Skin epidermis (tissue), 12 donors: ENCODE results near the gene TNFRSF11A.

Experiments
- H3K27ac ChIP-seq, 21 experiments: fragments of 200-600 bp; sonication (generic) in 11 of 21; one replicate each; pipeline ENCODE4 v1.5.0; 2020; ENCODE audit warnings: mild to moderate bottlenecking in 3 of 21, inconsistent platforms in 2 of 21, moderate library complexity in 2 of 21
- H3K4me3 ChIP-seq, 7 experiments: fragments of 200-600 bp; sonication (generic) in 2 of 7; one replicate each; pipeline ENCODE4 v1.5.0; 2020; ENCODE audit warnings: inconsistent platforms in 2 of 7, mild to moderate bottlenecking in 2 of 7, moderate library complexity in 1 of 7

The TNFRSF11A gene

DNA sequence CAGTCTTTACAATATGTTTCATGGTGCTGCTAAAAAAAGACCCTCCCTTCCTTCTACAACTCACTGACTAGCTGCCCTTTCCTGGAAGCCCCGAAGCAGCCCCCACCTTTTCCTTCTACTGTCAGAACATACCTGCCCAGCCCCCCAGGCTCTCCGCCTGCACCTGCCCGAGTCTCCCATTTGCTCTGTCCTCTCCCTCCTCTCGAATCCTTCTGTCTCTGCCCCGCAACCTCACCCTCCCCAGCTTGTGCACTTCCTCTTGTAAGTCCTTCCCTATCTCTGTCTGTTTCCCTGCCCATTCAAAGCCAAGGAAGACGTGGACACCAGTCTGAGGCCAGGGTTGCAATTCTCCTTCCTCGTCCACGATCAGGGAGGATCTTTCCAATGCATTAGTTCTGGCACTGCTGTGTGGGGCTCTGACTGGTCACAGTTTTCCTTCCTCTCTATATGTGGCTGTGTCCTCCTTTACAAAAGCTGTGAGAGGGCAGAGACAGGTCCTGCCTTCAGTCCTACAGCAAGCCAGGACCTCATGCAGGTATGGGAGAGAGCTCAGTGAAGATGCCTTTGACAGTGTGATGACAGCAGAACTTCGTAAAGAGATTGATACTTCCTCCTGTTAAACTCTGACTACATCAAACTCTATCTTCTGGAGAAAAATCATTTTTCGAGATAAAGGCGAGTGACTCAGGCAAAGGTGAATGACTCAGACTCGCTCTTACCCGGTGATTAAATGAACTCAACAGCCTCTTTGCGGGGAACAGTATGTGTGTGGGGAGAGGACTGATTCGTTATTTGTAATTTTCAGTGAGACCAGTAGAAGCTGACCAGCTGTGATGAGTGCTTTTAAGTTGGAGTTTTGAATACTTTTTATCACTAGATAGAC lies 14.2 kb downstream of the TNFRSF11A start:
- no peak overlapping the region for H3K27ac ChIP-seq
- no peak overlapping the region for H3K4me3 ChIP-seq

DNA sequence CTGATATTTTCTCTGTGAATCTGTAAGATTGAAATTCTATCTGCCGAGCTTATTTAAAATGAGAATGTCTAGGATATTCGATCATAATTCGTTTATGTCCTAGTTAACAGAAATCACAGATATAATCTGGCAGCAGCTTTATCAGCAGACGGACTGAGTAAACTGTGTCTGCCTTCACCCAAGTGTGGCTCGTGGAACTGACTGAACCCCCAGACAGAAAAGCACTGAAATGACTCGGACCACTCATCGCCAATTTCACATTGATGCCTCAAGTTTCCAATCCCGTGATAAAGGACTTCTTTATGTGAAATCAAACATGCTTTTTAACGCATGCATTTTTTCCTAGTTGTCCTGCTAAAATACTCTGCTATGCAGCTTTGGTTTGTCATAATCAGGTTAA lies 15.9 kb downstream of the TNFRSF11A start:
- no peak overlapping the region for H3K4me3 ChIP-seq

DNA sequence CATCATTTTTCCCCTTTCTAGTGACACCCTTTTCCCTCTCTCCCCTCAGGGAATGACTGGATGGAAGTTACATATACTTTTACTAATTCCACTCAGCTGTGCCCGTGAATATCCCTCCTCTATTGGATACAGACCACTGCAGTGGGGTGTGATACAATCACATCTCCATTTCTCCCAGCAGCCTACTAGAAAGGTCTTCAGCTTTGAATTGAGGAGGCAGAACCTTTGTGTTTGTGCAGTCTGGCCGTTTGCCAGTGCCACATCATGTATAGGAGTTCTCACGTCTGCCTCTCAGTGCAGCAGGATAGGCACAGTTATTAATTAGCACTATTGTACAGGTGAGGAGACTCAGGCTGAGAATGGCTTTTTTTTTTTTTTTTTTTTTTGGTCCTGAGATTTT lies 16.4 kb downstream of the TNFRSF11A start:
- Histone ChIP-seq H3K4me3 (no peak overlapping the region), H3K27ac (no peak overlapping the region)

More for the DNA sequence above, 15.9 kb downstream of the TNFRSF11A start:
- H3K27ac ChIP-seq: no peak overlapping the region

DNA sequence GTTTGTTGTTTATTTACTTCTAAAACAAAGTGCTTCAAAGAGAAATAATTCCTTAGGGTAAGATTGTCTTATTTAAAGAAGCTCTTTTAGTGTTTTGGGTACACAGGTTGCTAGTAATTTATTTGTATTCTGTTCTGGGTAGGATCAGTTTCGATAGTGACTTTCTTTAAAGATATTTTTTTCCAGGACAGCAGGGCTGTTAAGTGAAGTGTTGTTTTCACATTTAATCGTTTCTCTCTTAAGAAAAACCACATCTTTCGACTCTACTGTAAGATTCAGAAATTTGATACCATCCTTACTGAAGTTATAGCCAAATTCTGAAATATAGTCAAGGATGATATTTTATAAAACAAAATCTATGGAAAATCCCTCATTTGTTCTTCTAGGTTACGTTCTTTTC lies 17.8 kb downstream of the TNFRSF11A start:
- Histone ChIP-seq H3K4me3 (no peak overlapping the region), H3K27ac (no peak overlapping the region)

DNA sequence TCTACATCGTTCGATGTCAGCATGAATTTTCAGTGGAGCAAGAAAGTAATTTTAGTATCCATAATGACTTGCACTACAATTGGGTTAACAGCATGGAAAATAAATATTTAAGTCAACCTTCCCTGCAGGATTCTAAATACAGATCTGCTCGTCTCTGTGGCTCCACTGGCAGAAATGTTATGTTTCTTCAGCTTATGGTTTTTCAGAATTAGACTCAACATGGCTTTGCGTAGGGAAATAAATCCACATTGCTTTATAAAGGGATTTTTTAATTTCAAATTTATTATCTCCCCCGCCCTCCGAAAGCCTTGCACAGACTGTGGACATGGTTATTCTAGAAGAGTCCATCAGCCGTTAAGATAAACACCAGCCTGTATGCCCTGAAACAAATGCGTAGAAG lies 18.2 kb downstream of the TNFRSF11A start:
- Histone ChIP-seq H3K4me3 (no peak overlapping the region), H3K27ac (no peak overlapping the region)

DNA sequence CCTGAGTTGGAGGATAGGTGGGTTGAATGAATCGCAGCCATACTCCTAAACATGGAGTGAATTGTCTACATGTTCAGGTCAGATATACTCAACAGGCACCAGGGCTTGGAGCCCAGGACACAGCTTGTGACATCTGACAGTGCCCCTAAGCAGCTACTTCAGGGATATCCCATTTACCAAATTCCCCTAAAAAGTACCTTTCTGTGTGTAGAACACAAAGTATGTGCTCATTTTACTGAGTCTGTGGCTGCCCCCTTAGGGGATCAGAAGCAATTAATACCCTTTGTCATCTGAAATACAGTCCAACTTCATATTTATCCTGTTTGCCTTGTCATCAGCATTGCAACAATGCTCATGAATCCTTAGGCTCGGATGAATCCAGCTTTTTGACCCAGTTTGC lies 20.8 kb downstream of the TNFRSF11A start:
- Histone ChIP-seq H3K27ac (no peak overlapping the region), H3K4me3 (no peak overlapping the region)

DNA sequence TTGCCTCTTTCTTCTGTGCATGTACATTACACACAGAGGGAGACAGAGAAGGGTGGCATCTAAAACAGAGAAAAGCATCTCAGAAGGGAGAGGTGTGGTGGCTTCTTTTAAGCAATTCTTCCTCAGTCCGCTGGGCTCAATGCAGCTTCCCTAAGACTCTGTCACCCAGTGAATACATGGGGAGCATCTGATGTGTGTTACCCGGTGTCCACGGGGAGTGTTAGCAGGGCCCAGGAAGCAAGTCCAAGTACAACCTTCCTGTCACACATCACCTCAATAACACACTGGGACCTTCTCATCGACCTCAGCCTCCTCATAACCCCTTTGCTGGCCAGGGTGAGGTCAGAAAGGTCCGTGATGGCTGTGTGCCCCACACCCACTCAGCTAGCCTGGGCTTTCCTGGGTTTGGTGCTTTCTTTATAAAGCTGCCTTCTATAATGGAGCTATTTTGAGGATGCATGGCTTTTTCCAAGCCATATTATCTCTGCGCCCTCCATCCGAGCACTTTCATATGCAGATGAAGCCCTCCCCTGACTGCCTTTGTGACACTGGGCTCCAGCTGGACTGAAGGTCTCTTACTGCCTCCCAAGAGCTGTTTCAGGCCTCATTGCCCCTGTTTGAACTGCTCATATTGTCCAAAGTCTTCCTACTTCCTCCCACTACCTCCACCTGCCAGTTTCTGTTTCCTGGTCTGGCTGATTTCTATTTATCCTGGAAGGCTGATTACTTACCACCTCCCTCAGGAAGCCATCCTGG lies 21.4 kb downstream of the TNFRSF11A start:
- Histone ChIP-seq H3K27ac (no peak overlapping the region), H3K4me3 (no peak overlapping the region)

DNA sequence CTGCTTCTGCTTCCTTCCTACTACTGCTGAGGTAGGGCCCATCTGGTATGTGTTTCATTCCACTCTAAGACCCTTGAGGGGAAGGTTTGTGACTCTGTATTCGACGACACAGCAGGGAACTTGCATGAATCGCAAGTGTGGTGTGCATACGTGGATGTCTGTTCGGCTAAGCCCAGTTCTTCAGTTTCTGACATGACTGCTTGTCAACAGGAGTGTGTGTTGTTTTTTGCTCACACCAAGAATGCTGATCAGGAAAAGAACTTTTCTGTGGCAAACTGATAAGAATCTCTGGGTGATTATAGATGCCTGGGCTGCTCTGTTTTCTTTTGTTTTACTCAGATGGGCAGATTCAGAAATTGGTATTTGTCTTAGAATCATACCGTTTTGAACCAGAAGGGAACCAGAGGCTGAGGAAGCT lies 22.0 kb downstream of the TNFRSF11A start:
- no peak overlapping the region for H3K27ac ChIP-seq
- H3K4me3 ChIP-seq: no peak overlapping the region

DNA sequence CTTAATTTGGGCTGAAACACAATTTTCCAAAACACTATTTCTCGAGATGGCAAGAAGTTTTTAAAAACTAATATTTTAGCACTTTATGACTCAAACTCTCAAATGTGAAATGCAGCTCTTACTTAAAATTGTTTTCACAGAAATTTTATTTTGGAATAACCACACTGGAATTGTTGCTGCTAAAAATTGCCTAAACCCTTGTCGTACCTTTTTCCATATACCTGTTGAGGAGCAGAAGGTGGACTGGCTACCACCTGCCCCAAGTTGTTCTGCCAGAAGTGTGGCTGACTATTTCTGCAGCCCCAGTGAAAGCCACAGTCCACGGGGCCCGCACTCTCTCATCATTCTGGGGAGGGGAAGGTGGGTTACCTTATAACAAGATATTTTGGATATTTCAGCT lies 23.4 kb downstream of the TNFRSF11A start:
- H3K27ac ChIP-seq: no peak overlapping the region
- no peak overlapping the region for H3K4me3 ChIP-seq

DNA sequence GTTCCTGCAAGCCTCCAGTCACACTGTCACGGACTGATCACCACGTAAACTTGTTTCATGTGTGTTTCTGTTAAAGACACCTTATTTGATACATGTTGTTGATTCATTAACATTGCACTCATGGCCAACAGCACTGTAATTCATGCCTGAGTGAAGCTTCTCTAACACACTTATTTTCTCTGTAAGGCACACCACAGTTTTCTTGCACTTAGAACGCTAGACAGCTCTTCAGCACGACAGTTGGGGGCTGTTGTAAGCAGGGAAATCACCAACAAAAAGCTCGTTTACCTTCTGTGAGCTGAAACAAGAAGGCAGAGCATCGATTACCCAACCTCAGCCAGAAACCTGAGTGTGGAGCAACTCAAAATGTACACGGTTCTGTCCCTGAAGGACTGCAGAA lies 28.1 kb downstream of the TNFRSF11A start:
- Histone ChIP-seq H3K27ac (no peak overlapping the region), H3K4me3 (no peak overlapping the region)

DNA sequence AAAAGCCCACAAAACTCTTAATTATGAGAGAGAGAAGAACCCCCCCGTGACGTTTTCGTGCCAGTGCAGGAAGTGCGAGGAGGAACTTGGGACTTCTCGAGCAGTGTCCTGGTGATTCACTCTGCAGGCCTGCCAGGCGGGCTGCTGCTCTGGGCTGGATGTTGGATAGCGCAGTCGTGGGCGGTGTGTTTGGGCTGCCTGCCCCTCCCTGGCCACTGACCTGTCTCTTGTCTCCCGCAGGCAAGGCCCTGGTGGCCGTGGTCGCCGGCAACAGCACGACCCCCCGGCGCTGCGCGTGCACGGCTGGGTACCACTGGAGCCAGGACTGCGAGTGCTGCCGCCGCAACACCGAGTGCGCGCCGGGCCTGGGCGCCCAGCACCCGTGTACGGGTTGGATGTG lies 29.0 kb downstream of the TNFRSF11A start:
- Histone ChIP-seq H3K4me3 (no peak overlapping the region), H3K27ac (no peak overlapping the region)

DNA sequence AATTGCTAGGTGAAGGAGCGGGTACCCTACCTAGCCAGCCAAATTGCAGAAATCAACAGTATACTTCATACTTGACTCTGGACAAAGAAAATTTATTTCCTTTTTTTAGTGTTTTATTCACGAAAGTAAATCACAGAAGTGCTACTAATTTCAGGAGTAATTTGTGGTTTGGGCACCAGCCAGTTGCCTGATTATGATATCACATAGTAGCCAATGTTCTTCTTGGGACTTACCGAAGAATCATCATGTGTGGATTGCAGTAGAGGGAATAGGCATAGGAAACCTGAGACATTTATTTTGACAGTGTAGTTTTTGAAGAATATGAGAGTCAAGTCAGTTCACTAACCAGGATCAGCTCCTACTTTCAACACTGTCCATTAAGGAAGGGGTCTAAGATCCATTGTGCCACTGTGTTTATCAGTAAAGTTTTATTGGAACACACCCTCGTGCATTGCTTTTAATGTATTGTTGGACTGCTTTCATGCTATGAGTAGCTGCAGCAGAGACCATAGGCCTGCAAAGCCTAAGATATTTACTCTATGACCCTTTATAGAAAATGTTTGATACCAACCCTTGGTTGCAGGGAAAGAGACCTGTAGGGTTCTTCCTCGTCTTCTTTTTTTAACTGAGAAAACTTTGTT lies 32.1 kb downstream of the TNFRSF11A start:
- no peak overlapping the region for H3K27ac ChIP-seq

DNA sequence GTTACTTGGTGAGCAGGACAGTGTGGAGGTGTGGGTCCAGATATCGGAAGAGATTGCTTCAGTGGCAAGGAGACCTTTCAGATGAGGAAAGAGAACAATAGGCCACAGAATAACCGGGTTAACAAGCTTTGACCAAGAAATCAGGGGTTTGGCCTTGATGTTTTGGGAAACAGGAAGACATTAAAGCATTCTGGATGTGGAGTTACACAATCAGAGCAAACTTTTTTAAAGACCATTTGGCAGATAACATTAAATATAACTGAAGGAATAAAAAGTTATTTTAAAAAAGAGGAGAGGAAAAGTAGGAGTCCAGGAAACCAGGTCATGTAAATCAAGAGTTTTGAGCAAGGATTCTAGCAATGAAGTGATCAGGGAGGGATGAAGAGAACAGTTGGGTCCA lies 35.7 kb downstream of the TNFRSF11A start:
- no peak overlapping the region for H3K27ac ChIP-seq
- H3K4me3 ChIP-seq: no peak overlapping the region

More for the DNA sequence above, 32.1 kb downstream of the TNFRSF11A start:
- H3K4me3 ChIP-seq: no peak overlapping the region

DNA sequence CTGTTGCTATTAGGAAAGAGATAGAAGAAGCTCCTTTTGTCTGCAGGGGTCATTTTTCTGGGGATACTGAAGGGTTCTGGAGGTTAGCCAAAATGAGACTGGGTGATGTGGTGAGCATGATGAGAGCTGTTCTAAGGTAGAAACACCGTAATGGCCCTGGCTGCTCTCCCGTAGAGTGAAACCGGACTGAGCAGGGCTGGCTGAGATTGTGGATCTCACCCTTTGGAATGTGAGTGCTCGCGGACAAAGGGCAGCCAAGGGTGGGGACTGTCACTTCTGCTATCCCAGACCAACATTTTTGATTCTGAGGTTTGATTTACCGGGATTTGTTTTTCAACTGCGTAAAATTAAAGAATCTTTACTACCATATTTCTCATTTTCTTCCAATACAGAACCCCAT lies 36.2 kb downstream of the TNFRSF11A start:
- no peak overlapping the region for H3K27ac ChIP-seq
- no peak overlapping the region for H3K4me3 ChIP-seq

DNA sequence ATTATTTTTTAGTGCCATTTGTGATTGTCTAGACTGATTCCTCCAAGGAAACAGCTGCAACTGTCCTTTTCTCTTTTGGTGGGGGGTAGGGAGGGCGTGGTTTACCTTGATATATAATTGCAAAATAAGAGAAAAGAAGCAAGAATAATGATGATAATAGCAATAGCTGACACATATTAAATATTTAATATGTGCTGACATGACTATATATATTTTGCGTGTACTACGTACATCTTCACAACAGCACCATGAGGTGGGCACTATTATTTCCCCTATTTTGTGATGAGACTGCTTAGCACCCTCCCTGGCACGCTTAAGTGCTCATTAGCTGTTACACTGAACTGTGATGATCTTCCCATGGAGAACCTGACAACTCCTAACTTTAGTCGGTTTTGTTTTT lies 39.4 kb downstream of the TNFRSF11A start:
- Histone ChIP-seq H3K27ac (no peak overlapping the region), H3K4me3 (no peak overlapping the region)

DNA sequence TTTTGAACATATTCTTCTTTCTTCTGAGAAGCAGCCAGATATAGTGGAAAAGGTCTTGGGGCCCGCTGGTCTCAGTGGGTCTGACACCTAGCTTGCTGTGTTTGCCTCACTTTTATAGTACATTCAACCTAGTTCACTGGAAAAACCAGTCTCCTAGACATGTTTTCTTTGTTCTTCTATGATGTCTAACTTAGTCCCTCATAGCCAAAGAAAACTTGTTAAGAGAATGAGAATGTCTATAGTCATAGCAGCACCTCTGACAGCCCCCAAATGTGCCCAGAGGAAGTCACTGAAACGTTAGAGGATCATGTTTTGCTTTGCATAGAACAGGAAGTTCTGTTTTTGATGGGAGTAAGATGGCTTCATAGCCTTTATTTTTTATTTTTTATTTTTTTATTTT lies 40.3 kb downstream of the TNFRSF11A start:
- H3K4me3 ChIP-seq: no peak overlapping the region
- no peak overlapping the region for H3K27ac ChIP-seq

DNA sequence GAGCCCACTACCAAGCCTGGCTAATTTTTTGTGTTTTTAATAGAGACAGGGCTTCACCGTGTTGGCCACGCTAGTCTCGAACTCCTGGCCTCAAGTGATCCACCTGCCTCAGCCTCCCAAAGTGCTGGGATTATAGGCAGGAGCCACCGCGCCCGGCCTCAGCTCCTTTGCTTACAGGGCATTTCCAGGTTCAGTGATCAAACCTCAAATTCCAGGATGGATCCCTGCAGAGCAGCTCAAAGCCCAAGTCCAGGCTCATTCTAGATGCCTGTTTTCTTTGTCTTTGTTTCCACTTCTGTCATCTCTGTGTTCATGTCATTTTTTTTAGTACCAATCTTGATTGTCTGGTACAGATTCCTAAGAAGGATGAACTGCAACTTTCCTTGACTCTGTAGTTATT lies 41.9 kb downstream of the TNFRSF11A start:
- Histone ChIP-seq H3K27ac (no peak overlapping the region), H3K4me3 (no peak overlapping the region)

DNA sequence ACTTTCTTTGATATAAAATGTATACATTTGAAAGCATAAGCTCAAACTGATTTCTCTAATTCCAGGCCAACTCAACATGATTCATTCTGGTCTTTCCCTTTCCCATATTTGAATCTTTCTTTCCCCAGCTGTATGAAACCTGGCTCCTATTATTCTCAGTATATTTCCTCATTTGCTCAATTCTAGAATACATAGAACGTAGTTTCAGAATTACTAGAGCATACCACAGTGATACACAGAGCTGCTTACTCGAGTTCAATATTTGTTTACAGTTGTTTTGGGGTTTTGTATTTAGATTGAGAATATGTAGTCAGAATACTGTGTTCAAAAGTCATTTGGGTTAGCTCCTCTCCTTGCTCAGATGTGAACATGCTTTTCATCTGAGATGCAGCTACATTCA lies 43.0 kb downstream of the TNFRSF11A start:
- no peak overlapping the region for H3K27ac ChIP-seq
- no peak overlapping the region for H3K4me3 ChIP-seq

DNA sequence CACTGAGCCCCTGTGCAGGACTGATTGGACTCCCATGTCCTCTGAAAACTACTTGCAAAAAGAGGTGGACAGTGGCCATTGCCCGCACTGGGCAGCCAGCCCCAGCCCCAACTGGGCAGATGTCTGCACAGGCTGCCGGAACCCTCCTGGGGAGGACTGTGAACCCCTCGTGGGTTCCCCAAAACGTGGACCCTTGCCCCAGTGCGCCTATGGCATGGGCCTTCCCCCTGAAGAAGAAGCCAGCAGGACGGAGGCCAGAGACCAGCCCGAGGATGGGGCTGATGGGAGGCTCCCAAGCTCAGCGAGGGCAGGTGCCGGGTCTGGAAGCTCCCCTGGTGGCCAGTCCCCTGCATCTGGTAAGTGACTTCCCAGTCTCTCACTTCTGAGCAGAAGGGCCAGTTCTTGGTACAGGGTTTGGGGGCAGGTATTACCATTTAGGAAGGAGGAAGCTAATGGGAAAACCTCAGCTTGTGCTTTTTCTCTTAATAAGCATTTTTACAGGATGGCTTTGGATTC lies 44.1 kb downstream of the TNFRSF11A start:
- no peak overlapping the region for H3K27ac ChIP-seq

DNA sequence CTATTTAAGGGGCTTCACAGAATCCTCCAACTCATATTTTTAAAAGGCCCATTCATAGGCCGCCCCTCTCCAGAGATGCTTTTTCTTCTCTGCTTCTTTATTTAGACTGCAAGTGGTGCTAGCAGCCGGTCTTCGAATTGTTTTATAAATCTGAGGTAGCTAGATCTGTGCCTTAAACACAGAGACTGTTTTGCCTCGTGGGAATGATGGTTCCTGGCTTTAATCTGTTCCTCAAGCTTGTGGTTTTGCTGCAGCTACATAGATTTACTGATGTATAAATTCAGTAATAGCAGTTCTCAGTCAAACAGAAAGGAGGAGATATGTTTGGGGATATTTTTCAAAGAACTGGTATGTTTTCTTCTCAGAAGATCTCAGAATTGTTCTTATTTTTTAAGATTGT lies 45.3 kb downstream of the TNFRSF11A start:
- no peak overlapping the region for H3K27ac ChIP-seq
- H3K4me3 ChIP-seq: no peak overlapping the region

More for the DNA sequence above, 44.1 kb downstream of the TNFRSF11A start:
- no peak overlapping the region for H3K4me3 ChIP-seq
